ENCODE results near the gene NHS.
A peak's percentile ranks its signal among the peaks of the same experiment; 100 is the strongest.

The NHS gene

DNA sequence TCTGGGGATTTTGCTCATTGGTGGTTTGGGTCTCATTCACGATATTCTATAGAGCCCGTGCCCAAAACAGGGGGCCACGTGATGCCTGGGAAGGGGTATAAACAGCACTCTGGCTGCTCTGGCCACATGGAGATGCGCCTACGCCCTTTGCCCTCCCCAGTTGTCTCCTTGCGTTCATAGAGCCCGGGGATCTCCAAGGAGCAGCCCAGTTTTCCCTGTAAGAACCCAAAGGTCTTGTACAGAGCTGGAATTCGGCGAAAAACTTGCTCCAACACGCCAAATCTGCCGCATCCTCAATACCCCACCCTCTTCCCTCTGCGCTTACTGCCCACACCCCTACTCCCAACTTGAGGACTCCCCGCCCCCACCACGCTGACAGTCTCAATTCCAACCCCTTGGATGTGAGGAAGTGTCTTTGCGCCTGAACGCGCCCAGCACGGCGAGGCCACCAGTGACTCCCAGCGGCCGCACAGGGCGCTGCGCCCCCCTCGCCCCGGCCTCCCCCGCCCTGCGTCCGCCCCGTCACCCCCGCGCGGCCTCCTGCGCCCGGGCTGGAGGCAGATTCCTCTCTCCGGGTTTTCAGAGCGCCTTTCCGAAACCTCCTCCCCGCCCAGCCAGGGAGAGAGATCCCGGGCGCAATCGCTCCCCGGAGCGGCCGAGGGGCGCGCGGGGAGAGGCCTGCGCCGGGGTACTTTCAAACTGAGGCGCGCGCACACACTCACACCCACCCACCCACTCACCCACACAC is at the start of gene NHS:
Gene NHS (plus strand): TSS at position 582 of the 748 bp plus-strand sequence. CDS start 558 bp downstream, outside the sequence.
- DNase-seq (ENCODE audit: low read depth) = peak; percentile 62
- peak within 1 kb of the TSS; percentile 53 for H3K4me3 ChIP-seq (ENCODE audit: control insufficient read depth, low read depth, low read length)
- TF ChIP-seq CTCF (conservative IDR thresholded peaks at IDR 0.05; ENCODE audit: control insufficient read depth, insufficient read depth, low read depth, low read length) = peak; percentile 20

DNA sequence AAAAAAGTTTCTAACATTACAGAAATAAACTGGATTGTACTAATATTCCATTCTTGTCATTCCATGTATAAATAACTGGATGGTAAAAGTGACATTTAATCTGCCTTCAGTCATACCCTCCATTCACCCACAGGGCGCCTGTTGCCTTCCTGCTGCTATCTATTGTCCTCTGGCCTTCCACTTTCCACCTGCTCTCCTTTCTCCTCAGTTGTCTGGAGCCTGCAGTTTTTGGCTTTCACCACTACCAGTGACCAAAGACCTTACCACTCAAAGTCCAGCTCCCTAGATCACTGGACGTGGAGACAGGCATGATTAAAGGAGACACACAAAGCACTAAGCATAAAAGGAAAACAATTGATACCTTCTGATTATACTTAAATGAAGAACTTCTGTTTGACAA is 46.2 kb upstream of the NHS start:
- DNase-seq (ENCODE audit: low read depth) = no peak
- no peak overlapping the region for H3K4me3 ChIP-seq (ENCODE audit: control insufficient read depth, low read depth, low read length)
- TF ChIP-seq CTCF (conservative IDR thresholded peaks at IDR 0.05; ENCODE audit: control insufficient read depth, insufficient read depth, low read depth, low read length) = no peak

DNA sequence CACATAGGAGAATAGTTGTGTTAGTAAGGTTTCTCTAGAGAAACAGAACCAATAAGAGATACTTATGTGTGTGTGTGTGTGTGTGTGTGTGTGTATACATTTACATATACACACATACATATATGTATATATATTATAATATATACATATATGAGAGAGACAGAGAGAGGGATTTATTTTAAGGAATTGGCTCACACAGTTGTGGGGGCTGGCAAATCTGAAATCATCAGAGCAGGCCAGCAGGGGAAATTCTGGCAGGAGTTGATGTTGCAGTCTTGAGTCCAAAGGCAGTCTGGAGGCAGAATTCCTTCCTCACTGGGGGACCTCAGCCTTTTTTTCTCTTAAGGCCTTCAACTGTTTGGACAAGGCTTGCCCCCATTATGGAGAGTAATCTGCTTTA is 38.6 kb upstream of the NHS start:
- no peak overlapping the region for H3K4me3 ChIP-seq (ENCODE audit: control insufficient read depth, low read depth, low read length)
- no peak for DNase-seq (ENCODE audit: low read depth)
- no peak for TF ChIP-seq CTCF (conservative IDR thresholded peaks at IDR 0.05; ENCODE audit: control insufficient read depth, insufficient read depth, low read depth, low read length)

GRCh38 chrX:17355976-17356375 is 19.0 kb upstream of the NHS start:
- DNase-seq (ENCODE audit: low read depth) = no peak
- no peak overlapping the region for H3K4me3 ChIP-seq (ENCODE audit: control insufficient read depth, low read depth, low read length)
- no peak for TF ChIP-seq CTCF (conservative IDR thresholded peaks at IDR 0.05; ENCODE audit: control insufficient read depth, insufficient read depth, low read depth, low read length)

GRCh38 chrX:17359500-17359899 is 15.5 kb upstream of the NHS start:
- DNase-seq (ENCODE audit: low read depth) = peak; percentile 47
- no peak for TF ChIP-seq CTCF (conservative IDR thresholded peaks at IDR 0.05; ENCODE audit: control insufficient read depth, insufficient read depth, low read depth, low read length)
- H3K4me3 ChIP-seq (ENCODE audit: control insufficient read depth, low read depth, low read length) = no peak overlapping the region

- TF ChIP-seq CTCF (conservative IDR thresholded peaks at IDR 0.05; ENCODE audit: control insufficient read depth, insufficient read depth, low read depth, low read length) = peak; percentile 29
- H3K4me3 ChIP-seq (ENCODE audit: control insufficient read depth, low read depth, low read length) = no peak overlapping the region
- DNase-seq (ENCODE audit: low read depth) = peak; percentile 5
Observed at GRCh38 chrX:17361620-17362019, 13.4 kb upstream of the NHS start.

Measured in fibroblast of mammary gland (primary cell).